K562 (cell line): Measurements from ENCODE around the gene SNUPN. TPM values are rescaled to one million over a fixed set of nuclear protein-coding genes. Genes with fewer than 3 reads are reported as not detected.
A peak's percentile ranks its signal among the peaks of the same experiment; 100 is the strongest.

Experiments
- BHLHE40 ChIP-seq: IDR thresholded peaks from 2 replicates; pipeline ENCODE4 v1.6.1; 2011; ENCODE audit warnings: low read length, improper control_type of control experiment
- DMBX1 ChIP-seq: fragments of 250-450 bp; sonication (Bioruptor Pico); IDR thresholded peaks from 2 replicates; pipeline ENCODE4 v1.8.0; 2022; ENCODE audit warnings: inconsistent platforms, mild to moderate bottlenecking, moderate library complexity, borderline replicate concordance
- GTF2B ChIP-seq: IDR thresholded peaks from 2 replicates; pipeline ENCODE4 v1.6.1; 2011; ENCODE audit not compliant: insufficient read length; ENCODE audit errors: extremely low read depth
- MCM5 ChIP-seq: fragments of 450-650 bp; IDR thresholded peaks from 2 replicates; pipeline ENCODE4 v1.6.1; 2016; ENCODE audit warnings: low read depth
- NEUROD1 ChIP-seq: fragments of 150-350 bp; IDR thresholded peaks from 2 replicates; pipeline ENCODE4 v1.6.1; 2014; ENCODE audit warnings: borderline replicate concordance, low read length, low read depth; ENCODE audit not compliant: partially characterized antibody
- PRDM10 ChIP-seq: fragments of 450-650 bp; IDR thresholded peaks from 2 replicates; pipeline ENCODE4 v1.6.1; 2018; ENCODE audit not compliant: partially characterized antibody
- RBFOX2 ChIP-seq: fragments of 200-400 bp; formaldehyde crosslinking; IDR thresholded peaks from 2 replicates; pipeline ENCODE4 v1.6.1; 2017; ENCODE audit warnings: low read depth, mild to moderate bottlenecking, low read length, moderate library complexity
- RCOR1 ChIP-seq, 2 experiments: IDR thresholded peaks; 2 replicates each; pipeline ENCODE4 v1.6.1; 2012; ENCODE audit warnings: low read depth in 2 of 2, low read length in 2 of 2, borderline replicate concordance in 1 of 2, improper control_type of control experiment in 1 of 2
- SIN3A ChIP-seq, 2 experiments: fragments of 150-350 bp in 1 of 2; IDR thresholded peaks; 2 replicates each; pipeline ENCODE4 v1.6.1; 2011 to 2016; ENCODE audit warnings: borderline replicate concordance in 2 of 2, low read depth in 2 of 2, low read length in 2 of 2, mild to moderate bottlenecking in 2 of 2, moderate library complexity in 2 of 2; ENCODE audit not compliant: control insufficient read depth in 1 of 2
- SMC3 ChIP-seq: conservative IDR thresholded peaks from 2 replicates; pipeline ENCODE4 v1.6.1; 2011; ENCODE audit warnings: low read depth, low read length, improper control_type of control experiment; ENCODE audit not compliant: insufficient read depth
- TCF15 ChIP-seq: fragments of 250-450 bp; sonication (Bioruptor Pico); IDR thresholded peaks from 2 replicates; pipeline ENCODE4 v1.8.0; 2022; ENCODE audit warnings: moderate library complexity, mild to moderate bottlenecking, inconsistent platforms
- YY1 ChIP-seq, 3 experiments: IDR thresholded peaks; 2 replicates each; pipeline ENCODE4 v1.6.1; 2011; ENCODE audit warnings: low read length in 2 of 3, mild to moderate bottlenecking in 2 of 3, moderate library complexity in 2 of 3, borderline replicate concordance in 1 of 3, control low read depth in 1 of 3, low read depth in 1 of 3; ENCODE audit not compliant: insufficient read depth in 3 of 3, insufficient replicate concordance in 2 of 3, control insufficient read depth in 1 of 3, insufficient read length in 1 of 3; ENCODE audit errors: extremely low read depth in 1 of 3
- ZHX1 ChIP-seq: fragments of 150-350 bp; conservative IDR thresholded peaks from 2 replicates; pipeline ENCODE4 v1.6.1; 2014; ENCODE audit warnings: low read length
- ZNF398 ChIP-seq: fragments of 250-450 bp; sonication (Bioruptor Pico); IDR thresholded peaks from 2 replicates; pipeline ENCODE4 v1.8.0; 2021; ENCODE audit warnings: moderate library complexity, mild to moderate bottlenecking, inconsistent platforms
- ZNF696 ChIP-seq: fragments of 250-450 bp; sonication (Bioruptor Pico); conservative IDR thresholded peaks from 2 replicates; pipeline ENCODE4 v1.4.0; 2020; ENCODE audit warnings: mild to moderate bottlenecking, moderate library complexity
- polyA plus RNA-seq, 8 experiments: library from polyadenylated mRNA; depleted of rRNA in 4 of 8; stranded (reverse) in 5 of 8; unstranded in 3 of 8; fragments of >200 nt; fragmentation: Nextera tagmentation in 2 of 8; fragmentation: Illumina TruSeq in 1 of 8; extraction: Ambion mirVana in 2 of 8; extraction: Trizol in 1 of 8; gene quantifications; 2 replicates each; pipeline versions ENCODE4 v1.2.1 to v1.2.3, GENCODE V29; 2011 to 2014; ENCODE audit warnings: inconsistent platforms in 1 of 8, missing spikeins in 1 of 8
- total RNA-seq, 7 experiments: library from RNA; depleted of rRNA in 6 of 7; stranded (reverse); fragments of >200 nt in 6 of 7; fragmentation: Illumina TruSeq in 2 of 7; extraction: Trizol in 2 of 7; gene quantifications; 2 replicates each; pipeline versions ENCODE4 v1.2.1 to v1.2.3, GENCODE V29; 2011 to 2021; ENCODE audit warnings: low replicate concordance in 1 of 7

SNUPN gene
- total and polyA plus RNA-seq, 9 of the 15 experiments (the other 6 are each of a cell fraction or from before 2014, with no cell fraction given): 32.2 to 78.3 (median 40.0) TPM

DNA sequence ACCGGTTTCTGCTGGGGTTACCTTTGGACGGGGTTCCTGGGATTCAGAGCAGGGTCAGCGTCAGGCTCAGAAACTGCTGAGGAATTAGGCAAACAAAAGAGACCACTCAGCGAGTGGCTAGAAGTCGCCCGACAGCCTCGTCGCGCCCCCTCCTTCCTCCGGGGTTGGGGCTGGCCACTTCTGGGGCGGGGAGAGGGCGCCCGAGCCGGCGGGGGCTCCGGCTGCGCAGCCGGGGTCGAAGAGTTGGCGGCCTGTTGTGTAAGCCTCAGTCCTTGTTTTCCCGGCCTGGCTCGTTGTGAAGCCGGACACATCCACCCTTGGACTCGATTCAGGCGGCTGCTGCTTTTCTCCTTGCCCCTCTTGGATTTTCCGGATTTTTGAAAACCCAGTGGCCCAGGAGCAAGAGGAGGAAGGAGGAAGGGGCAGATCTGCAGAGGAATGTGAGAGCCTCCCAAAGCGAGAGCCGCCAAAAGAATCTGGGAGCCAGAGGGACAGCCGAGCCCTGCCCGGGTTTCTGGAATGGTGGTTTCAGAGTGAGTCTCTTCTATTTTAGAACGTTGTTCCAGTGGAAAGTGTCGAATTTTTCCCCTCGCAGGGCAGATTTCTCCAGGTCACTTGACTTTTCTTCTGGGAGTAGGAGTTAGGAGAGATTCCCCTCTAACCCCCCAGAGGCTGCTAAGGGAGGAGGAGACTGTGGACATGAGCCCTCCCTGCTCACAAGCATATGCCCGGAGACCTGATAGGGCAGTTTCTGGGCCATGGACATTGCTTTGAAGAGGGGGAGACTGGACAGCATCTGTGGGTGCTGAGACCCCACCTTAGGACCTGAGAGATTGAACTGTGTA lies 22.9 kb upstream of the SNUPN start (continued):
- TF ChIP-seq SIN3A (IDR thresholded peaks at IDR 0.05; ENCODE audit: borderline replicate concordance in 2 of 2, control insufficient read depth in 1 of 2, low read depth in 2 of 2, low read length in 2 of 2) (peak; percentile 22 to 32; a peak in 2 of 4 replicates), RBFOX2 (peak; percentile 42), YY1 (IDR thresholded peaks at IDR 0.05; ENCODE audit: borderline replicate concordance in 1 of 3, control insufficient read depth in 1 of 3, extremely low read depth in 1 of 3, insufficient read depth in 3 of 3, insufficient read length in 1 of 3, insufficient replicate concordance in 2 of 3, low read depth in 1 of 3, low read length in 2 of 3) (peak in 1 of 3 experiments; percentile 3), BHLHE40 (no peak), RCOR1 (IDR thresholded peaks at IDR 0.05; ENCODE audit: borderline replicate concordance in 1 of 2, low read depth in 2 of 2, low read length in 2 of 2) (no peak), NEUROD1 (no peak), SMC3 (no peak), MCM5 (no peak), PRDM10 (peak; percentile 92), ZHX1 (no peak), ZNF398 (CRISPR knock-in tag) (no peak), ZNF696 (CRISPR knock-in tag) (no peak), GTF2B (no peak), TCF15 (no peak), DMBX1 (no peak)
